Suppressor macrophage treated with lipopolysaccharide for 1 hour (primary cell): ENCODE measurements around the gene REP15.
"Not testable (repeated sequence)": the region's sequence is repeated elsewhere in the genome, so short reads cannot be mapped to it uniquely, and the experiment has no call there.

ENCODE experiments used
- DNase-seq, 3 donors: peaks; one replicate each; pipeline ENCODE4 v3.0.0-alpha.2; 2020 to 2022

Gene REP15, protein sequence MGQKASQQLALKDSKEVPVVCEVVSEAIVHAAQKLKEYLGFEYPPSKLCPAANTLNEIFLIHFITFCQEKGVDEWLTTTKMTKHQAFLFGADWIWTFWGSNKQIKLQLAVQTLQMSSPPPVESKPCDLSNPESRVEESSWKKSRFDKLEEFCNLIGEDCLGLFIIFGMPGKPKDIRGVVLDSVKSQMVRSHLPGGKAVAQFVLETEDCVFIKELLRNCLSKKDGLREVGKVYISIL

GRCh38 chr12:27696293-27696652 is at the start of gene REP15:
REP15 (plus strand) TSS chr12:27696447; CDS start chr12:27696563, 116 bp downstream.
- no peak for DNase-seq

- no peak for DNase-seq
Measured at GRCh38 chr12:27650011-27650410, 46.2 kb upstream of the REP15 start.

GRCh38 chr12:27651201-27651600 is 45.0 kb upstream of the REP15 start:
- DNase-seq = no peak

- peak; percentile 79 to 86 (median 85) for DNase-seq
Measured at GRCh38 chr12:27652174-27652763, 44.0 kb upstream of the REP15 start.

DNA sequence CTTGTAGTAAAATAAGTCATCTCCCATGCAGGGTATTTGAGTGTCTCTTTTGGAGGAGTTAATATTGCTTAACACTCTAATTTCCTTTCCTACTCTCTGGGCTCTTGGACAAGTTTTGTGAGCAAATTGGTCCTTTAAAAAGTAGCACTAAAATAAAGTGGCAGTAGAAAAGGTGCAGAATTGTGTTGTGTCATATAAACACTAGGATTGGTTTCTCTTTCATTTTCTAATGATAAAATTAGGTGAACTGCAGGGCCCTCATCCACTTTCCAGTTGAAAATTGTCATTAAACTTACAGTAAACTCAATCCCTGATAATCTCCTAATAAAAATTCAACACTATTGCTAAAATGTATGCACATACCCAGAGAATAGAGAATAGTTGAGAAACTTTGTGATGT is 42.6 kb upstream of the REP15 start:
- peak in 1 of 3 donors; percentile 5 for DNase-seq

DNA sequence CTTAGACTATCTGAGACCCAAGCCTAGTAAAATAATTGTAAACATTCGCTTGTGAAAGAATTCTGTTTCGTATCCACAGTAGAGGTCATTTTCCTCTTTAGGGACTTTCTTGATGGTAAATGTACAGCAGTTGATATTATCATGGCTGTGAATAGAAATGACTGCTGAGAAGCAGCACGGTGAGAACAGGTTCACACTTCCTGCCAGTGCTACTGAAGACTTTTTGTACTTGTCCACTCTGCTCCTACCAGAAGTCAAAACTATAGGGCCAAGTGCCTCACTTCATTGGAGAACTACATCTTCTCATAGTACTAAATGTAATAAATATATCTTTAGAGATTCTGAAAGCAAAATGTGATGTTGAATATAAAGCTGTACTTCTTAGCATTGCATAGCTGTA is 40.8 kb upstream of the REP15 start:
- not testable (repeated sequence) for DNase-seq

GRCh38 chr12:27657296-27657695 is 39.0 kb upstream of the REP15 start:
- no peak for DNase-seq

- no peak for DNase-seq
Measured at GRCh38 chr12:27665704-27666103, 30.5 kb upstream of the REP15 start.

GRCh38 chr12:27666510-27666909 is 29.7 kb upstream of the REP15 start:
- DNase-seq = no peak

- peak; percentile 25 to 41 (median 34) for DNase-seq
Measured at GRCh38 chr12:27667540-27667939, 28.7 kb upstream of the REP15 start.

GRCh38 chr12:27672051-27672450 is 24.2 kb upstream of the REP15 start:
- DNase-seq = no peak

GRCh38 chr12:27672643-27673042 is 23.6 kb upstream of the REP15 start:
- no peak for DNase-seq

GRCh38 chr12:27673101-27673718 is 23.0 kb upstream of the REP15 start:
- no peak for DNase-seq

DNA sequence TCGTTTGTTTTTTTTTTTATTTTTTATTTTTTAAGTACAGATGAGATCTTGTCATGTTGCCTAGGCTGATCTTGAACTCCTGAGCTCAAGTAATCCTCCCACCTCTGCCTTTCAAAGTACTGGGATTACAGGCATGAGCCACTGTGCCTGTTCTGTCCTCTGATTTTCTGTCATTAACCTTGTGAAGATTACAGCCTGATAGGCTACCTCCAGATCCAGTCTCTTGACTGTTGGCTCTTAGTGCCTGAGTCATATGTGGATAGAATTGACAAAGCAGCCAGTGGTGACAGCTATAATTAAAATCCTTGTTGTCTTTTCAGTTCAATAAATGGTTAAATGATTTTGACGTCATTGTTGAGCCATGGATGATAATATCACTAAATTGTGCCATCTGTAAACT is 21.3 kb upstream of the REP15 start:
- no peak for DNase-seq

- no peak for DNase-seq
Measured at GRCh38 chr12:27680619-27681018, 15.6 kb upstream of the REP15 start.

DNA sequence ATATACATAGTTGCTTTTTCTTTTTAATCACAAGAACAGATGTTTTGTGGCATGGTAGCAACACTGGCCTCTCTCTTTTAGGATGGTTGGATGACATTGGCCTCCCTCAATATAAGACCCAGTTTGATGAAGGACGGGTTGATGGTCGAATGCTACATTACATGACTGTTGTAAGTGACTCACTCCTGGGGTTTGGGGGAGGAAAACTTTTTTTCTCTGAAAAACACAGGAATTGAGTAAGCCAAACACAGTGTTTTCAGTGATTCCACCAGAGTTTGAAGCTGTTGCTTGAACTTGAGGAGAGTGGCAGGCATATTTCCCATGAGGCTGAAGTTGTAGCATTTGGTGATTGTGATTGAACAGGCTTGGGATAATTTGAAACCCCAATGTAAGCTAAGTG is 13.7 kb upstream of the REP15 start:
- DNase-seq = no peak

DNA sequence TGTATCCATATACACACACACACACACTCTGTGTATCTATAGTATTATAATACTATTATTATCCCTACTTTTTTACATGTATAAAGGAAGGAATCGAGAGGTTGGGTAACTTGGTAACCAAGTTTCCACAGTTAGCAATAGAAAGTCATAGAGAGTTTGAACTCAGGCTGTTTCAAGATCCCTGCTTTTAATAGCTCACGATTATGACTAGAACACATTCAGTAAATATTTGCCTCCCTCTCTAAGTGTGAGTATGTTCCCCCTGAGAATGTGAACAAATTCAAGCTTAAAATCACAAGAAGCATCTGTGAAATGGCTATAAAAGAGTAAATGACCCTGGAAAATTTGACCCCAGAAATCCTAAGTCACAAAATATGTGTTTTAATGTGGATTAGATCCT is 11.0 kb upstream of the REP15 start:
- DNase-seq = no peak

GRCh38 chr12:27686147-27686546 is 10.1 kb upstream of the REP15 start:
- DNase-seq = no peak

DNA sequence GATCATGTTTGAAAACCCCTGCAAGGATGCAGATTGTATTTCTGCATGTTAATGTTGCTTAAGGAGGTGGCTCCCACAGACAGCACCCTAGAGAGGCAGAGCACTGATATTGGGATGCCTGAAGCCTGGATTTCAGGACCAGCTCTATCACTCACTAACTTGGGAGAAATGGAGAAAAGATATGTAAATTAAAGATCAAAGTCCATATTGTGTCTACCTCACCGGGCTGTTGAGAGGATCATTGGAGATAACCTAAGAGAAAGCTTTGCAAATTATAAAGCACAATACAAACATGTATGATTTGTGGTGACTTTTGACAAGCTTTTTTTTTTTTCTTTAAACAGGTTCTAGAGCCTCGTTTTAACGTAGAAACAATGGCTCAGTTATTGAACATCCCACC is 7.6 kb upstream of the REP15 start:
- no peak for DNase-seq

DNA sequence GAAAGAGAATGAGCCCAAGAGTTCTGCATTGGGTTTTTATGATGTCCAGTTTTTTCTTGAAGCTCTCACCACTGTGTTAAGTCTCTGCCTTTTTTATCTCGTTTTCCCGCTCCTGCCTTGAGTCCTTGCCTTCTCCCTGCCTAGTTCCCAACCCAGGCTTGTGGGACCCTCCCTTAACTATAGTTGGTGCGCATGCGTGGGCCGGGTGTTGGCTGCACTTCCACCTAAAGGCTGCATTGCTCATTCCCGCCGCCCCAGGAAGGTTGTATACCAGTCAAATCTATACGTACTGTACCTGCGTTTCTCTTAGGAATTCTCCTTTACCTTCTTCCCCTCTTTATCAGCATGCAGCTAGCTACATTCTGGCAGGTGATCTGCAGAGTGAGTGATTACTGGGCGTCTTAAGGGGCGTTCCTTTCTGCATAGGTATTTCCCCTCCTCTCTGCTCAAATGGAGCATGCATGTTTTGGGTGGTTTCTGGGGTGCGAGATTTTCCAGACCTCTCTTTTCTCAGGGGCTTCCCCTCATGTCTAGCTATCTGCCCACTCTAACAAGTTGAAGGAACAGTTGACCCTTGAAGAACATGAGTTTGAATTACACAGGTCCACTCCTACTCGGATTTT is 6.6 kb upstream of the REP15 start:
- no peak for DNase-seq

GRCh38 chr12:27693403-27693802 is 2.8 kb upstream of the REP15 start:
- DNase-seq = no peak

GRCh38 chr12:27695556-27696292 is 523 bp upstream of the REP15 start:
- no peak for DNase-seq

GRCh38 chr12:27696864-27697564 is 767 bp downstream of the REP15 start:
- DNase-seq = no peak
